COLO668 (cell line): ENCODE measurements around the gene MED1.
"Not testable (repeated sequence)": the region's sequence is repeated elsewhere in the genome, so short reads cannot be mapped to it uniquely, and the experiment has no call there.

Source experiments
- DNase-seq: peaks from one replicate; lab custom pipeline; 2025; ENCODE audit not compliant: unreplicated experiment; lab: John Stamatoyannopoulos, UW

Gene MED1

GRCh38 chr17:39450847-39451581 is at the start of gene MED1:
Gene MED1 (minus strand): TSS chr17:39451263. CDS start chr17:39451062, 201 bp downstream.
- DNase-seq: peak; percentile 93

GRCh38 chr17:39496921-39497320 is 45.9 kb upstream of the MED1 start:
- DNase-seq: not testable (repeated sequence)

GRCh38 chr17:39487946-39488345 is 36.9 kb upstream of the MED1 start:
- no peak for DNase-seq

- DNase-seq: not testable (repeated sequence)
Measured at GRCh38 chr17:39487490-39487889, 36.4 kb upstream of the MED1 start.

- DNase-seq: no peak
Measured at GRCh38 chr17:39486242-39486641, 35.2 kb upstream of the MED1 start.

GRCh38 chr17:39485555-39485954 is 34.5 kb upstream of the MED1 start:
- no peak for DNase-seq

GRCh38 chr17:39484178-39484577 is 33.1 kb upstream of the MED1 start:
- no peak for DNase-seq

GRCh38 chr17:39483506-39483905 is 32.4 kb upstream of the MED1 start:
- DNase-seq: no peak

- DNase-seq: not testable (repeated sequence)
Measured at GRCh38 chr17:39479631-39480030, 28.6 kb upstream of the MED1 start.

DNA sequence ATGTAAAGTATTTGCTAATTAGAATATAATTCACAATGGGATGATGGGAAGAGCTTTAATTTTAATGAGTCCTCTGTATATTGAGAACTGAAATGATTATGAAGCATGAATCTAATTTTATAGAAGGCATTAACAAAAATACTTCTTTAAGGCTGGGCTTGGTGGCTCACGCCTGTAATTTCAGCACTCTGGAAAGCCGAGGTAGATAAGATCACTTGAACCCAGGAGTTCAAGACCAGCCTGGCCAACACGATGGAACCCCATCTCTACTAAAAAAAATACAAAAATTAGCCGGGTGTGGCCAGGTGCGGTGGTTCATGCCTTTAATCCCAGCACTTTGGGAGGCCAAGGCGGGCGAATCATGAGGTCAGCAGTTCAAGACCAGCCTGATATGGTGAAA is 22.2 kb upstream of the MED1 start:
- no peak for DNase-seq

GRCh38 chr17:39468610-39469009 is 17.5 kb upstream of the MED1 start:
- DNase-seq: not testable (repeated sequence)

DNA sequence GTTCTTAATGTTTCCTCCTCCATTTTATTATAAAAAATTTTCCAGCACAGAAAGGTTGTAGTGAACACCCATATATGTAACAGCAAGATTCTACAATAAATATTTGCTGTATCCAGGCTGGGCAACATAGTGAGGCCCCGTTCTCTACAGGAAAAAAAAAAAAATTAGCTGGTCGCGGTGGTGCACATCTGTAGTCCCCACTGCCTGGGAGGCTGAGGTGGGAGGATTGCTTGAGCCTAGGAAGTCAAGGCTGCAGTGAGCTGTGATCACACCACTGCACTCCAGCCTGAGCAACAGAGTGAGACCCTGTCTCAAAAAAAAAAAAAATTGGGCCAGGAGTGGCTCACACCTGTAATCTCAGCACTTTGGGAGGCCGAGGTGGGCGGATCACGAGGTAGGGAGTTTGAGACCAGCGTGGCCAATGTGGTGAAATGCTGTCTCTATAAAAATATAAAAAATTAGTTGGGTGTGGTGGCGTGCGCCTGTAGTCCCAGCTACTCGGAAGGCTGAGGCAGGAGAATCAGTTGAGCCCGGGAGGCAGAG is 13.6 kb upstream of the MED1 start:
- not testable (repeated sequence) for DNase-seq

GRCh38 chr17:39462631-39463375 is 11.7 kb upstream of the MED1 start:
- DNase-seq: peak; percentile 0

DNA sequence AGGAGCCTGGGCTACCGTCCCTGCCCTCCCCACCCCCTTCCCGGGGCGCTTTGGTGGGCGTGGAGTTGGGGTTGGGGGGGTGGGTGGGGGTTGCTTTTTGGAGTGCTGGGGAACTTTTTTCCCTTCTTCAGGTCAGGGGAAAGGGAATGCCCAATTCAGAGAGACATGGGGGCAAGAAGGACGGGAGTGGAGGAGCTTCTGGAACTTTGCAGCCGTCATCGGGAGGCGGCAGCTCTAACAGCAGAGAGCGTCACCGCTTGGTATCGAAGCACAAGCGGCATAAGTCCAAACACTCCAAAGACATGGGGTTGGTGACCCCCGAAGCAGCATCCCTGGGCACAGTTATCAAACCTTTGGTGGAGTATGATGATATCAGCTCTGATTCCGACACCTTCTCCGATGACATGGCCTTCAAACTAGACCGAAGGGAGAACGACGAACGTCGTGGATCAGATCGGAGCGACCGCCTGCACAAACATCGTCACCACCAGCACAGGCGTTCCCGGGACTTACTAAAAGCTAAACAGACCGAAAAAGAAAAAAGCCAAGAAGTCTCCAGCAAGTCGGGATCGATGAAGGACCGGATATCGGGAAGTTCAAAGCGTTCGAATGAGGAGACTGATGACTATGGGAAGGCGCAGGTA is 11.0 kb upstream of the MED1 start:
- peak; percentile 9 for DNase-seq

DNA sequence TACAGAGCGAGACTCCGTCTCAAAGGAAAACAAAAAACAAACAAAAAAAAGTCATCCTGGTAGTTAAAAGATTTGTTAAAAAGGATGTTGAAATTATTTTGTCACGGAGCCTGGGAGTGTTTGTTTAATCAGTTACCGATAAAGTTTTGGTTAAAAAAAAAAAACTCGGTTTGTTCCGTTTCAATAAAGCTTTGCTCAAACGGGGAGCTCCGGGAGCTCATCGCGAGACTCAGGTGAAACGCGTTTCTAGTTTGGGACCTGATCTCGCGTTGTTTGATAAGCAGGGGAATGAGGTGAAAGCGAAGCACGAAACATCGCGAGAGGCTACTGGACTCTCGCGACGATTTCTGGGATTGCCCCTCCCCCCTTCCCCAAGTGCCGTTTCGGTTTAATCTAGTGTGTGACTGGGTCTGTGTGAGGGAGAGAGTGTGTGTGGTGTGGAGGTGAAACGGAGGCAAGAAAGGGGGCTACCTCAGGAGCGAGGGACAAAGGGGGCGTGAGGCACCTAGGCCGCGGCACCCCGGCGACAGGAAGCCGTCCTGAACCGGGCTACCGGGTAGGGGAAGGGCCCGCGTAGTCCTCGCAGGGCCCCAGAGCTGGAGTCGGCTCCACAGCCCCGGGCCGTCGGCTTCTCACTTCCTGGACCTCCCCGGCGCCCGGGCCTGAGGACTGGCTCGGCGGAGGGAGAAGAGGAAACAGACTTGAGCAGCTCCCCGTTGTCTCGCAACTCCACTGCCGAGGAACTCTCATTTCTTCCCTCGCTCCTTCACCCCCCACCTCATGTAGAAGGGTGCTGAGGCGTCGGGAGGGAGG is 10.3 kb upstream of the MED1 start, which contains the start of gene CDK12:
Gene CDK12 (plus strand): TSS at position 374 of the 813 bp plus-strand sequence. CDS start 586 bp downstream, outside the sequence.
- peak; percentile 92 for DNase-seq

DNA sequence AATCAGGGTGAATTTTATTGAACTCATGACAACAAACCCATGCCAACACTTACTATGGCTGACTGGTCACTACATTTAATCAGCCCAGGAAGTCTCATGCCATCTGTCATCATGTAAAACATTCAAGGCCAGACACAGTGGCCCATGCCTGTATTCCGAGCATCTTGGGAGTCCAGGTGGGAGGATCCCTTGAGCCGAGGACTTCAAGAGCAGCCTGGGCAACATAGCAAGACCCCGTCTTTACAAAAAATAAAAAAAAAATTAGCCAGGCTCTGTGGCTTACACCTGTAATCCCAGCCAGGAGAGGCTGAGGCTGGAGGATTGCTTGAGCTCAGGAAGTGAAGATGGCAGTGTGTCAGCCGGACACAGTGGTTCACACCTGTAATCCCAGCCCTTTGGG is 4.9 kb upstream of the MED1 start:
- DNase-seq: no peak

DNA sequence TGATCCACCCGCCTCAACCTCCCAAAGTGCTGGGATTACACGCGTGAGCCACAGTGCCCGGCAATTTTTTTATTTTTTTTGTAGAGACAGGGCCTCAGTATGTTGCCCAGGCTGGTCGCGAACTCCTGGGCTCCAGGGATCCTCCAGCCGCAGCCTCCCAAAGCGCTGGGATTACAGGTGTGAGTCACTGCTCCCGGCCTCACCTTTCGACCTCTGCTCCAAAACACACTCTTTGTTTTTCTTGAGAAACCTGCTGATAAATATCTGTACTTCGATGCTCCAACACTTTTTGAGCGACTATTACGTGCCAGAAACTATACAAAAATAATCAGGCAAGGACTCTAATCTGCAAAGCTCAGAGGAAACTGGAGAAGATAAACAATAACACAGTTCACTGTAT is 1.0 kb downstream of the MED1 start:
- no peak for DNase-seq

- no peak for DNase-seq
Measured at GRCh38 chr17:39447561-39447960, 3.5 kb downstream of the MED1 start.

DNA sequence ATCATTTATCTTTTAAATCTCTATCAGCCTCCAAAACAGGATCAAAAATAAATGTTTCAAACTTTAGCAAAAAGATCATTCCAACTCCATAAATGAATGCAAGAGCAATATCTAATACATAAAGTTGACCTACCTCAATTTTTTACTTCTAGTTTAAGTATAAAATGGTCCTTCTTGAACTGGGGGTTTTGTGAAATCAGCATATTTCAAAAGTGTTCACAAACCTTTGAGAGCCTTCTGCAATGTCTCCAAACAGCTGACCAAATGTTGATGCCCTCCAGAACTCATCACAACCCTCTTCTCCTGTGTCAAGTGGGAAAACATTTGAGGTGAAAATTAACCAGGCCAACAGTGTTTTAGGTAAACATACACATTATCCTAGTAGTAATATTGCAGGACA is 7.7 kb downstream of the MED1 start:
- DNase-seq: no peak

DNA sequence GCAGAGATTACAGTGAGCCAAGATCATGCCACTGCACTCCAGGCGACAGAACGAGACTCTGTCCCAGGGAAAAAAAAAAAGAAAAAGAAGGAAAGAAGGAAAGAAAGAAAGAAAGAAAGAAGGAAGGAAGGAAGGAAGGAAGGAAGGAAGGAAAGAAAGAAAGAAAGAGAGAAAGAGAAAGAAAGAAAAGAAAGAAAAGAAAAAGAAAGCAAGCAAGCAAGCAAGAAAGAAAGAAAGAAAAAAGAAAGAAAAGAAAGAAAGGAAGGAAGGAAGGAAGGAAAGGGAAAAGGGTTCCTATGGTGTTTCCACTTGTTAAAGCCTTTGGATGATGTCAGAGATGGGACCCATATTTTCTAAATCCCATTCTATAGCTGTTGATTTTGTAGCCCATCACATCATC is 11.2 kb downstream of the MED1 start:
- DNase-seq: not testable (repeated sequence)

DNA sequence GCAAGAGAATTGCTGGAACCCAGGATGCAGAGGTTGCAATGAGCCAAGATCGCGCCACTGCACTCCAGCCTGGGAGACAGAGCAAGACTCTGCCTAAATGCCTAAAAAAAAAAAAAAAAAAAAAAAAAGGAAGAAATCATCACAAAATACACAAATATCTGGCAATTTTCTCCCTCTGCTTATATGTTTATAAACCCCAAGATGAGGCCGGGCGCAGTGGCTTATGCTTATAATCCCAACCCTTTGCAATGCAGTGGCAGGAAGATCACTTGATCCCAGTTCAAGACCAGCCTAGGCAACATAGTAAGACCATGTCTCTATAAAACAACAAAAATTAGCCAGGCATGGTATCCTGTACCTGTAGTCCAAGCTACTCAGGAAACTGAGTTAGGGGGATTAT is 21.5 kb downstream of the MED1 start:
- no peak for DNase-seq
